ENCODE data around the gene PRKCG. TPM values are rescaled to one million over a fixed set of nuclear protein-coding genes. Genes with fewer than 3 reads are reported as not detected.
A peak's percentile ranks its signal among the peaks of the same experiment; 100 is the strongest.
"Not testable (repeated sequence)": the region's sequence is repeated elsewhere in the genome, so short reads cannot be mapped to it uniquely, and the experiment has no call there.

Gene PRKCG
- total RNA-seq, 2 donors from 2014 or later: 0.48 TPM; not detected in 1

DNA sequence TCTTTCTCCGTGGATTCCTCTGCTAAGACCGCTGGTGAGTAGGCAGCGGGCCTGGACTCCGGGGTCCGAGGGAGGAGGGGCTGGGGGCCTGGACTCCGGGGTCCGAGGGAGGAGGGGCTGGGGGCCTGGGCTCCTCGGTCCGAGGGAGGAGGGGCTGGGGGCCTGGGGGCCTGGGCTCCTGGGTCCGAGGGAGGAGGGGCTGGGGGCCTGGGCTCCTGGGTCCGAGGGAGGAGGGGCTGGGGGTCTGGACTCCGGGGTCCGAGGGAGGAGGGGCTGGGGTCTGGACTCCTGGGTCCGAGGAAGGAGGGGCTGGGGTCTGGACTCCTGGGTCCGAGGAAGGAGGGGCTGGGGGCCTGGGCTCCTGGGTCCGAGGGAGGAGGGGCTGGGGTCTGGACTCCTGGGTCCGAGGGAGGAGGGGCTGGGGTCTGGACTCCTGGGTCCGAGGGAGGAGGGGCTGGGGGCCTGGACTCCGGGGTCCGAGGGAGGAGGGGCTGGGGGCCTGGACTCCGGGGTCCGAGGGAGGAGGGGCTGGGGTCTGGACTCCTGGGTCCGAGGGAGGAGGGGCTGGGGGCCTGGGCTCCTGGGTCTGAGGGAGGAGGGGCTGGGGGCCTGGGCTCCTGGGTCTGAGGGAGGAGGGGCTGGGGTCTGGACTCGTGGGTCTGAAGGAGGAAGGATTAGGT, 12.1 kb upstream of the PRKCG start:
- DNase-seq (ENCODE audit: low spot score): not testable (repeated sequence)

DNA sequence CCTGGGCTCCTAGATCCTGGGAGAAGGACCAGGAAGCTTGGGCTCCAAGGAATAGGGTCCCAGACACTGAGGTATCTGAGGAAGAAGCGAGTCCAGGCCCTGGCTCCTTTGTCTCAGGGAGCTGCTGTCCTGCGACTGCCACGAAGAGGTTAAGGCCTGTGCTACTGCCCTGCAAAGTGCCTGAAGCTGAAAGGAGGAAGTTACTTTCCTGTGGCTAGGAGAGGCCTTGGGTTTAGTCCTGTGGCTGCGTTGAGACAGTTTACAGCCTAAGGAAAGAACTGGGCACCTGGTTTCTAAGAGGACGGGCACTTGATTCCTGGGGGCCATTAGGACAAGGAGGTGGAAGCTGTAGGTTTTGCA, 11.5 kb upstream of the PRKCG start:
- intact Hi-C loops (cut with DNase I): no loop called here

More for the DNA sequence above, 12.1 kb upstream of the PRKCG start:
- intact Hi-C loops (cut with DNase I): not testable (repeated sequence)

DNA sequence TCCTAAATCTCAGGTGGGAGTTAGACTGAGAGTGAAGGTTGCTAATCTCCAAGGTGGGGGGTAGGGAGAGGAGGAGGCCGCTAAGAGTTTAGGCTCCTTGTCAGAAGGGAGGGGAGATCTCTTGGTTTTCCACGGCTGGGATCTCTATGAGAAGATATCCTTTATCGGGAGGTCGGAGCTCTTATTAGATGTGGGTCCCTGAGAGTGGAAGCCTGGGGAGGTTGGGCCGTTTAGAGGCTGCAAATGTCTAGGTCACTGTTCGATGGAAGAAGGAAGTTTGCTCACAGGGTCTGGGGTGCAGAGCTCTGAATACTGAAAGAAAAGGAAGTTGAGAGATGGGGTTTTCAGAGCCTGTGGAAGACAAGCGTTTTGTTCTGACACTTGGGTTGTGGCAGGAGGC, 10.5 kb upstream of the PRKCG start:
- intact Hi-C loops (cut with DNase I): no loop called here
- no peak for DNase-seq (ENCODE audit: low spot score)

More for the DNA sequence above, 11.5 kb upstream of the PRKCG start:
- no peak for DNase-seq (ENCODE audit: low spot score)

DNA sequence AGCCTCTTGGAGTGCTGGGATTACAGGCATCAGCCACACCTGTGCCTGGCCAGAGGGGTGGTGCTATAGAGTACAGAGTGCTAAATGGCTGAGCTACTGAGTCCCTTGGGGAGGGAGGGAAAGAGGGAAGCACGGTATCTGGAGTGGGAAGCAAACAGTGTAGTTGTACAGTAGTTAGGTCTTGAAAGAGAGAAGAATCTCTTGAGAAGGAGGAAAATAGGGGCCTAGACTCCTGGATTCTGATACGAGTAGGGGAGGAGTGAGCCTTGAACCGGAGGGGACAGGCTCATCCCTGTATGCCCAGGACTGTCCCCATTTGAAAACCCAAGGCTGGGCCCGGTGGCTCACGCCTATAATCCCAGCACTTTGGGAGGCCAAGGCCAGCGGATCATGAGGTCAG, 9.2 kb upstream of the PRKCG start:
- no peak for DNase-seq (ENCODE audit: low spot score)
- intact Hi-C loops (cut with DNase I): no loop called here

DNA sequence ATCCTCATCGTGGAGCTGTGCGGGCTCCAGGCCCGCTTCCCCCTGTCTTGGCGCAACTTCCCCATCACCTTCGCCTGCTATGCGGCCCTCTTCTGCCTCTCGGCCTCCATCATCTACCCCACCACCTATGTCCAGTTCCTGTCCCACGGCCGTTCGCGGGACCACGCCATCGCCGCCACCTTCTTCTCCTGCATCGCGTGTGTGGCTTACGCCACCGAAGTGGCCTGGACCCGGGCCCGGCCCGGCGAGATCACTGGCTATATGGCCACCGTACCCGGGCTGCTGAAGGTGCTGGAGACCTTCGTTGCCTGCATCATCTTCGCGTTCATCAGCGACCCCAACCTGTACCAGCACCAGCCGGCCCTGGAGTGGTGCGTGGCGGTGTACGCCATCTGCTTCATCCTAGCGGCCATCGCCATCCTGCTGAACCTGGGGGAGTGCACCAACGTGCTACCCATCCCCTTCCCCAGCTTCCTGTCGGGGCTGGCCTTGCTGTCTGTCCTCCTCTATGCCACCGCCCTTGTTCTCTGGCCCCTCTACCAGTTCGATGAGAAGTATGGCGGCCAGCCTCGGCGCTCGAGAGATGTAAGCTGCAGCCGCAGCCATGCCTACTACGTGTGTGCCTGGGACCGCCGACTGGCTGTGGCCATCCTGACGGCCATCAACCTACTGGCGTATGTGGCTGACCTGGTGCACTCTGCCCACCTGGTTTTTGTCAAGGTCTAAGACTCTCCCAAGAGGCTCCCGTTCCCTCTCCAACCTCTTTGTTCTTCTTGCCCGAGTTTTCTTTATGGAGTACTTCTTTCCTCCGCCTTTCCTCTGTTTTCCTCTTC, 8.0 kb upstream of the PRKCG start:
- peak; percentile 82 for DNase-seq (ENCODE audit: low spot score)
- intact Hi-C loops (cut with DNase I): no loop called here

DNA sequence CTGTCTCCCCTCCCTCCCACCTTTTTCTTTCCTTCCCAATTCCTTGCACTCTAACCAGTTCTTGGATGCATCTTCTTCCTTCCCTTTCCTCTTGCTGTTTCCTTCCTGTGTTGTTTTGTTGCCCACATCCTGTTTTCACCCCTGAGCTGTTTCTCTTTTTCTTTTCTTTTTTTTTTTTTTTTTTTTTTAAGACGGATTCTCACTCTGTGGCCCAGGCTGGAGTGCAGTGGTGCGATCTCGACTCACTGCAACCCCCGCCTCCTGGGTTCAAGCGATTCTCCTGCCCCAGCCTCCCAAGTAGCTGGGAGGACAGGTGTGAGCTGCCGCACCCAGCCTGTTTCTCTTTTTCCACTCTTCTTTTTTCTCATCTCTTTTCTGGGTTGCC, 7.4 kb upstream of the PRKCG start:
- intact Hi-C loops (cut with DNase I): no loop called here
- DNase-seq (ENCODE audit: low spot score): no peak

DNA sequence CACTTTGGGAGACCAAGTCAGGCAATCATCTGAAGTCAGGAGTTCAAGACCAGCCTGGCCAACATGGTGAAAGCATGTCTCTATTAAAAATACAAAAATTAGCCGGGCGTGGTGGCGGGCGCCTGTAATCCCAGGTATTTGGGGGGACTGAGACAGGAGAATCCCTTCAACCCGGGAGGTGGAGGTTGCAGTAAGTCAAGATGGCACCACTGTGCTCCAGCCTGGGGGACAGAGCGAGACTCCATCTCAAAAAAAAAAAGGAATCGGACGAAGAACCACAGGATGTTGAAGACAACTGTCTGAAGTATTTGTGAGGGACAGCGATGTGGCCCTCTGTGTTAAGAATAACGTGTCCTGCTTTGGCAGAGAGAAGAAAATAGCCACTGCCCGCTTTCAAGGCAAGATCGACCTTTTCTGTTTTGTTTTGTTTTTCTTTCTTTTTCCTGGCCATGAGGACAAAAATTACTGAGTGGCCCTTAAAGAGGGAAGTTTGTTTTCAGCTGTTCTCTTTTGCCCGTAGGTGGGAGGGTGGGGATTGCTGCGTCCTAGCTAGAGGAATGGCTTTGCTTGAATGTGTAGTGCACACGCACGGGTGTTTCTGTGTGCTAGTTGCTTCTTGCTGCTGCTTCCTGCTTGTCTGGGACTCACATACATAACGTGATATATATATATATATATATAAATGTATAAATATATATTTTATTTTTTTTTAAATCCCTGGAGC, 6.2 kb upstream of the PRKCG start:
- intact Hi-C loops (cut with DNase I): no loop called here
- DNase-seq (ENCODE audit: low spot score): no peak

DNA sequence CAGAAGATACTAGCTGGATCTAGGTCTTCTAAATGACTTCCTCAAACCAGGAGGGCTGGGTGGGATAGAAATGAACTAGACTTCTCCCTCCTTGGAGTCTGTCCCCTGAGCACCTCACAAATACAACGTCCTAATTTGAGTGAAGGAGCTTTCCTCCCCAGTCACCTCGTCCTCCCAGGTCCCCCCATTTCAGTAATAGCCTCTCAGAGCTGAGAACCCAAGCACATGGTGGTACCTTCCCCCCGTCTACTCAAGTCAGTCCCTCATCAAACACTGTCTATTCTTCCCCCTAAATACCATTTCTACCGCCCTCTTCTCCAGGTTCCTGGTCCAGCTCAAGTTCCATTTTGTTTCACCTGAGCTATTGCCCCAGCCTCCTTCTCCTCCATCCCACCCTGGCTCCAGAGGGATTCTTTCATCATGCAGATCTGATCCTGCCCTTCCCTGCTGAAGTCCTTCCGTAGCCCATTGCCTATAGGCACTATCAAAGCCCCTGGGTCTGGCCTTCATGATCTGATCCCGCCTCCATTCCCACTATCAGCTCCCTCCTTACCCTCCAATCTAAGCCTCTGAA, 5.3 kb upstream of the PRKCG start:
- DNase-seq (ENCODE audit: low spot score): no peak
- intact Hi-C loops (cut with DNase I): no loop called here

DNA sequence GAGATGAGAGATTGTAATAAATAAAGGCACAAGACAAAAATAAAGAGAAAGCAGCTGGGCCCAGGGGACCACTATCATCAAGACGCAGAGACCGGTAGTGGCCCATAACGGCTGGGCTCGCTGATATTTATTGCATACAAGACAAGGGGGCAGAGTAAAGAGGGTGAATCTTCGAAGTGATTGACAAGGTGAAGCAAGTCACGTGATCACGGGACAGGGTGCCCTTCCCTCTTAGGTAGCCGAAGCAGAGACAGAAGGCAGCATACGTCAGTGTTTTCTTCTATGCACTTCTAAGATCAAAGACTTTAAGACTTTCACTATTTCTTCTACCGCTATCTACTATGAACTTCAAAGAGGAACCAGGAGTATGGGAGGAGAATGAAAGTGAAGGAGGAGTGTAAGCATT, 4.6 kb upstream of the PRKCG start:
- intact Hi-C loops (cut with DNase I): no loop called here

DNA sequence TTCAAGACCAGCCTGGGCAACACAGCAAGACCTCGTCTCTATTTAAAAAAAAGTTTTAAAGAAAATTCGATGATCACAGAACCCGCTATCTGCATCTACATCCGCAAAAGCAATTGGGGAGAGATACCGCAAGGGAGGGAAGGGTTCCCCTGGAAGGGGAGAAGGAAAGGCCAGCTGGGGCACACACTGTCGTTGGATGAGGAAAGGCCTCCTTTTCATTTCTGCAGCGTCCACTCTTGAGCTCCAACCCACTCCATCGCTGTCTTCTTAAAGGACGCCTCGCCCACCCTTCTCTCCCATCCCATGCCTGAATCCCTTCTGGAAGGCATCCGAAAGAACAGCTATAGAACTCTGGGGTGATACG, 3.2 kb upstream of the PRKCG start:
- no peak for DNase-seq (ENCODE audit: low spot score)

More for the DNA sequence above, 4.6 kb upstream of the PRKCG start:
- no peak for DNase-seq (ENCODE audit: low spot score)

DNA sequence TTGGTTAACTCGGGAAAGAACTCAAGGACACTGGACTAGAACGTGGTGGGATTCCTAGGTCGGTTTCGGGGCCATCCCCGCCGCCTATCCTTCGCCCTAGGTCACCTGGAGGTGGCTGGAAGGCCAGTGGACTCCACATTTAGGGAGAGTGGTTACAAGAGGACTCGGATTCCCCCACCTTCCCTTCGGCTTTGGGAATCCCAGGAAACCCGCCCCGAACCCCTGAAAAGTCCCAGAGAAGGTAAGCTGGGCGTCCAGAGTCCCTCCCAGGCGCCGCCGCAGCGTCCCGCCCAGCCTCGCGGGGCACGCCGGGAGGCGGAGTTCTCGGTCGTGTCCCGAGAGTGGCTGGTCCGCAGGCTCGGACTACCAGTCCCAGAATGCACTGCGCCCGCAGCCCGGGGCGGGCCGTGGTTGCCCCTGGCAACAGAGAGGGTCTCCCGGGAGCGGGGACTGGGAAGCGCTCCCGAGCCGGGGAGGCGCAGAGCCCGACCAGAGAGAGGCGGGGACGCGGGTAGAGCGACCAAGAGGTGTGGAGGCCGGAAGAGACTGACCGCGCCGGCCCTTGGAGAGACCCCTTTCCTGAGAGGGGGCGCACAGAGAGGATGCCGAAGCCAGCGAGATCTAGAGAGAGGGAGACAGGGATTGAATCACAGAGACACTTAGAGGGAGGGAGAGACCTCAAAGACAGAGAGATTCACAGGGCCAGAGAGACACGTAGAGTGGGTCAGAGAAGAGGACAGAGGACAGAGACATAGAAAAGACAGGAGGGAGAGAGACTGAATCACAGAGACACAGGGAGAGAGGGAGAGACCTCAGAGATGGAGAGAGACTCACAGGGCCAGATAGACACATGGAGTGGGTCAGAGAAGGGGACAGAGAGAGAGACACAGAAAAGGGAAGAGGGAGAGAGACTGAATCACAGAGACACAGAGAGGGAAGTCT, 2.6 kb upstream of the PRKCG start:
- DNase-seq (ENCODE audit: low spot score): peak; percentile 98
- intact Hi-C loops (cut with DNase I): no loop called here

More for the DNA sequence above, 3.2 kb upstream of the PRKCG start:
- intact Hi-C loops (cut with DNase I): no loop called here

DNA sequence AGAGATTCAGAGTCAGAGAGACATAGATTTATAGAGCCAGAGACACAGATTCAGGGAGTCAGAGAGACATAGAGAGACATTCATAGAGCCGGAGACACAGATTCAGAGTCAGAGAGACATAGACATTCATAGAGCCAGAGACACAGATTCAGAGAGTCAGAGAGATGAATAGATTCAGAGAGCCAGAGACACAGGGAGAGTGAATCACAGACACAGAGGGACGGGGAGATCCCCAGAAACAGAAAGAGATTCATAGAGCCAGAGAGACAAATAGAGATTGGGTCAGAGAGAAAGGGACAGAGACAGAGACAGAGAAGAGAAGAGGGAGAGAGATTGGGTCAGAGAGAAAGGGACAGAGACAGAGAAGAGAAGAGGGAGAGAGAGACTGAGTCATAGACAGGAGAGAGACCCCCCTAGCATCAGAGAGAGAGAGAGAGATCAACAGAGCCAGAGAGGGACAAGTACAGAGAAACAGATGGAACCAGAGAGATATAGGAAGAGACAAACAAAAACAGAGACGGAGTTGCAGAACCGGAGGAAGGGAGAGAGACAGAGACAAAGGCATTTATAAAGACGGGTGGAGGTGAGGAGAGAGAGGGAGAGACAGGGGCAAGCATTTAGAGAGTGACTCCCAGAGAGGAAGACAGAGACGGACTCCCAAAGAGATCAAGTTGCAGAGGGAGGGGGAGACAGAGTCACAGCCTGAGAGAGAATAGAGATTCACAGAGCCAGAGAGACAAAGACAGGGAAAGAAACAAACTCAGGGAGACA, 1.1 kb upstream of the PRKCG start:
- no peak for DNase-seq (ENCODE audit: low spot score)
- intact Hi-C loops (cut with DNase I): no loop called here

DNA sequence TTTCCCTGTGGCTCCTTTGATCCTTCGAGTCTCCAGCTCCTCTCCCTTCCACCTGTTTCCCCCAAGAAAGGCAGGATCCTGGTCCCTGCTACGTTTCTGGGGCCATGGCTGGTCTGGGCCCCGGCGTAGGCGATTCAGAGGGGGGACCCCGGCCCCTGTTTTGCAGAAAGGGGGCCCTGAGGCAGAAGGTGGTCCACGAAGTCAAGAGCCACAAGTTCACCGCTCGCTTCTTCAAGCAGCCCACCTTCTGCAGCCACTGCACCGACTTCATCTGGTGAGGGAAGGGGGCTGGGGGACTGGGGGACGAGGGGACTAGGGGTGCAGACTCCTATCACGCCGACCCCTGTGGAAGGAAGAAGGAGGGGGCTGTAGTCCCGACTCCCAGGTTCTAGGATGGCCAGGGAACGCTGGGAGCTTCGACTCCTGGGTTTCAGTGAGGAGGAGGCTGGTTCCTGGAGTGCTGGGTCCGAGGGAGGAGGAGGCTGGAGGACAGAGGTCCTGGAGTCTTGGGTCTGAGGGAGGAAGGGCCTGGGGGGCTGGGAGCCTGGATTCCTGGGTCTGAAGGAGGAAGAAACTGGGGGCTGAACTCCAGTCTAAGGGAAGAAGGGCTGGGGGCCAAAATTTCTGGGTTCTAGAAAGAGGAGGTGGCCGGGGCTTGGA, 524 bp downstream of the PRKCG start:
- intact Hi-C loops (cut with DNase I): no loop called here

DNA sequence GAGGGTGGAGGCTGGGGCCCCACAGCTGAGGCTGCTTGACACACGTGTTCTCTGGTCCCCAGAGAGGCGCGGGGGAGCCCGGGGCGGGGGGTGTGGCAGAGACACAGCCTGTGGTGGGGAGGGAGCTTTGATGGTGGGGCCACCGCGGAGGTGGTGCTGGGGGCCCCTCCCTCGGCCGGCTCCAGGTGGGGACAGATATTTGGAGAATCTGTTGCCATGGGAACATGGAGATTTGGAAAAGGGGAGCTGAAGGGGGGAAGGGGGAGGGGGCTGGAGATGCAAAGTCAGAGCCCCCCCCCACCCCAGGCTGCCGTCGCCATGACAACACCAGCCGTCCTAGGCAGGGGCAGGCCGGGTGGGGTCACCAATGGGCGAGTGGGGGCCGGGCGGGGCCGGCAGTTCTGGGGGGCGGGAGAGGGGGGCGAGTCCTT, 1.2 kb downstream of the PRKCG start:
- DNase-seq (ENCODE audit: low spot score): no peak
- intact Hi-C loops (cut with DNase I): no loop called here

More for the DNA sequence above, 524 bp downstream of the PRKCG start:
- no peak for DNase-seq (ENCODE audit: low spot score)

DNA sequence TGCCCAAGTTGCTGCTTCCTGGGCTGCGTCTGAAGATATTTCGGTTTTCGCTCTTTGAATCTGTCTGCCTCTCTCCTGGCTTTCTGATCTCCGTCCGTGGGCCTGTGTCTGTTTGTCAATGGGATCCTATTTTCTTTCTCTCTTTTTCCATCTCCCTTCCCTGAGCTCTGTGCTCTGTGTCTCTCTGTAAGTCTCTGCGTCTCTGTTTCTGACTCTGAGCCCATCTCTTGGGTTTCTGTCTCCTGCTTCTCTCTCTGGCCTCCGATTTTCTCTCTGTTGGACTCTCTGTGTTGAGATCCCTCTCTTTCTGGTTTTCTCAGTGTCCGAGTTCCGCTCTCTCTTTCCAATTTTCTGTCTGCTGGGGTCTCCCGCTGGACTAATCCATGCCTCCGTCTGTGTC, 1.7 kb downstream of the PRKCG start:
- no peak for DNase-seq (ENCODE audit: low spot score)
- intact Hi-C loops (cut with DNase I): no loop called here

DNA sequence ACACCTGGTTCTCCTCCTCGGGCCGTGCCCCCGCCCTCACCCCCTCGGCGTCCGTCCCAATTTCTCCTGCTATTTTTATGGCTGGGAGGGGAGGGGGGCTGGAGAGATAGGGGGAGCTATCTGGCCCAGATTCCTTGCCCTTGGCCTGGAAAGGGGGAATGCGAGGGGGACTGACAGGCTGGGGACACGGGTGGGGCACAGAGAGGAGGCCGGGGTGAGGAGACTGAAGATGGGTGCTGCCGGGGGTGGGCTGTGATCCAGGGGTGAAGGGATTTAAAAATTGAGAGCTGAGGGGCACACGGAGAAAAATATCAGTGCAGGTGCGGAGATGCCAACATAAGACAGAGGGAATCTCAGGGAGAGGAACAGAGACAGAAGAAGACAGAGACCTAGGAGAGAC, 2.3 kb downstream of the PRKCG start:
- DNase-seq (ENCODE audit: low spot score): no peak
- intact Hi-C loops (cut with DNase I): no loop called here

DNA sequence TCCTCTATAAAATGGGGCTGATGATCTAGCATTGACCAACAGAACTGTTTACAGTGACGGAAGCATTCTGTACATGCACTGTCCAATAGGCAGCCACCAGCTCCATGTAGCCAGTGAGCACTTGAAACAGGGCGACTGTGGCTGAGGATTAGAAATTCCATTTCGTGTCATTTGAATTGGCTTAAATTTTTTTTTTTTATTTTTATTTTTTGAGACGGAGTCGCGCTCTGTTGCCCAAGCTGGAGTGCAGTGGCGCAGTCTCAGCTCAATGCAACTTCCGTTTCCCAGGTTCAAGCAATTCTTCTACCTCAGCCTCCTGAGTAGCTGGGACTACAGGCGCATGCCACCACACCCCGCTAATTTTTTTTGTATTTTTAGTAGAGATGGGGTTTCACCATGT, 3.0 kb downstream of the PRKCG start:
- no peak for DNase-seq (ENCODE audit: low spot score)
- intact Hi-C loops (cut with DNase I): no loop called here

All from posterior vena cava (tissue), 2 donors.